ENCODE data around the gene METTL6. TPM values are rescaled to one million over a fixed set of nuclear protein-coding genes. Genes with fewer than 3 reads are reported as not detected.

Gene METTL6
- total and polyA plus RNA-seq, 2 of the 4 experiments (the other 2 are of a cell fraction) = 15.4 to 21.5 TPM

GRCh38 chr3:15409239-15409638, 18.1 kb downstream of the METTL6 start:
- in situ Hi-C loops (cut with MboI; ENCODE audit: low sequenced_read_pairs) = no loop called here

More at GRCh38 chr3:15409239-15409638, 18.1 kb downstream of the METTL6 start:
- no CpG with 5 or more reads among the region's 3 CpGs for WGBS, 2 experiments (ENCODE audit: extremely low coverage in 2 of 2, insufficient read length in 1 of 2)
- H3K27ac ChIP-seq (ENCODE audit: insufficient read depth, low read length) = no peak overlapping the region
- H3K4me1 ChIP-seq (ENCODE audit: control insufficient read depth, insufficient read depth, low read length) = no peaks in the 10 kb centered on the region
- H3K27me3 ChIP-seq (ENCODE audit: control insufficient read depth, insufficient read depth, low read length) = no peaks in the 10 kb centered on the region
- no peak overlapping the region for H2BK20ac ChIP-seq (ENCODE audit: low read depth, low read length)
- no peaks in the 10 kb centered on the region for H4K20me1 ChIP-seq (ENCODE audit: insufficient read depth, low read length)
- ATAC-seq (ENCODE audit: low read depth) (no peak), DNase-seq (no peak)
- POLR2A ChIA-PET (ENCODE audit: unreplicated experiment) = no interaction called here
- H2BK120ac ChIP-seq (ENCODE audit: low read depth, low read length) = no peak overlapping the region
- intact Hi-C loops (cut with micrococcal nuclease) (loop anchor here (10.0 kb wide), 1 partner anchor 304 kb away; no protein-coding TSS in a partner anchor), dilution Hi-C loops (cut with HindIII; ENCODE audit: low sequenced_read_pairs, unreplicated experiment) (no loop called here)
- H3K18ac ChIP-seq (ENCODE audit: low read depth, low read length) = no peak overlapping the region
- no TSS peak for BruUV-seq (replicated peaks)
- no peak overlapping the region for H4K8ac ChIP-seq (ENCODE audit: low read depth in 2 of 2, low read length in 2 of 2)
- no peak overlapping the region for H3K4ac ChIP-seq (ENCODE audit: low read depth, low read length)
- H2BK5ac ChIP-seq (ENCODE audit: low read depth, low read length, poor library complexity, severe bottlenecking) = no peak overlapping the region
- no peak overlapping the region for H2AFZ ChIP-seq (replicated peaks; ENCODE audit: low read length, poor library complexity)
- H3K4me2 ChIP-seq (ENCODE audit: low read depth, low read length) = no peak overlapping the region
- TF ChIP-seq SMC3 (IDR thresholded peaks at IDR 0.05; ENCODE audit: low read depth, low read length) = no peak
- no peaks in the 10 kb centered on the region for H3K9me3 ChIP-seq (ENCODE audit: control insufficient read depth, insufficient read depth, low read length)
- H4K91ac ChIP-seq (ENCODE audit: insufficient read depth, low read depth, low read length) = no peak overlapping the region
- no peak overlapping the region for H3K9ac ChIP-seq (ENCODE audit: low read depth, low read length)
- H2AK9ac ChIP-seq (replicated peaks; ENCODE audit: low read depth, low read length, poor library complexity) = no peak overlapping the region
- CTCF ChIA-PET = no interaction called here
- no peak overlapping the region for H3K14ac ChIP-seq (replicated peaks; ENCODE audit: low read depth, low read length)
- H3K4me3 ChIP-seq (ENCODE audit: insufficient read depth, low read depth, low read length) = no peak overlapping the region
- H4K5ac ChIP-seq (ENCODE audit: low read depth, low read length) = no peak overlapping the region
- H3K9me1 ChIP-seq (ENCODE audit: insufficient read depth, low read length) = no peaks in the 10 kb centered on the region
- H3K23ac ChIP-seq (ENCODE audit: low read depth, low read length) = no peak overlapping the region
- H3K79me1 ChIP-seq (ENCODE audit: low read depth in 1 of 2, low read length in 2 of 2) = no peaks in the 10 kb centered on the region; a peak in 1 of 4 replicates
- H2AK5ac ChIP-seq (ENCODE audit: low read depth, low read length) = no peak overlapping the region
- H3K56ac ChIP-seq (ENCODE audit: extremely low read depth, insufficient read depth, low read length) = no peak overlapping the region
- peaks cover 23% of the 10 kb centered on the region for H3K36me3 ChIP-seq (ENCODE audit: control insufficient read depth, insufficient read depth, low read length)
- no peak overlapping the region for H2BK15ac ChIP-seq (ENCODE audit: low read depth, low read length)
